Natural killer cell treated with Interleukin-12 subunit alpha and Interleukin-12 subunit beta and Interleukin-15 and Interleukin-18, amount 100 ng/mL, for 72 hours (primary cell): ENCODE results near the gene CAPRIN2. TPM values are rescaled to one million over a fixed set of nuclear protein-coding genes. Genes with fewer than 3 reads are reported as not detected.

Source experiments
- ATAC-seq, 2 donors: fragments of 150-1000 bp; cut with Tn5 transposase in 1 of 2; sonication (Bioruptor Pico), chemical (Tn5 transposase) in 1 of 2; 2 replicates each; pipeline ENCODE4 v1.10.0; 2021
- DNase-seq: peaks from one replicate; pipeline ENCODE4 v3.0.0; 2022; ENCODE audit warnings: low spot score
- H3K27ac Mint-ChIP-seq, 2 donors: 1 replicate in 1 of 2; 2 replicates in 1 of 2; pipeline ENCODE4 v1.8.0; 2022; ENCODE audit warnings: mixed read lengths in 2 of 2, mild to moderate bottlenecking in 1 of 2, moderate library complexity in 1 of 2
- H3K27me3 Mint-ChIP-seq, 2 donors: 1 replicate in 1 of 2; 2 replicates in 1 of 2; pipeline ENCODE4 v1.8.0; 2022; ENCODE audit warnings: mixed read lengths in 2 of 2
- H3K36me3 Mint-ChIP-seq: one replicate; pipeline ENCODE4 v1.8.0; 2022; ENCODE audit warnings: mixed read lengths
- H3K4me1 Mint-ChIP-seq, 2 donors: 1 replicate in 1 of 2; 2 replicates in 1 of 2; pipeline ENCODE4 v1.8.0; 2022; ENCODE audit warnings: low read depth in 2 of 2, mixed read lengths in 2 of 2, mild to moderate bottlenecking in 1 of 2
- H3K4me3 Mint-ChIP-seq: one replicate; pipeline ENCODE4 v1.8.0; 2022; ENCODE audit warnings: mixed read lengths
- H3K9me3 Mint-ChIP-seq: 2 replicates; pipeline ENCODE4 v1.8.0; 2022; ENCODE audit warnings: mixed read lengths
- total RNA-seq, 2 donors: library from RNA; stranded (reverse); gene quantifications; one replicate each; pipeline ENCODE4 v1.2.3, GENCODE V29; 2022

CAPRIN2 gene
- total RNA-seq, 2 donors from 2014 or later, result 12.9 to 16.2 TPM

DNA sequence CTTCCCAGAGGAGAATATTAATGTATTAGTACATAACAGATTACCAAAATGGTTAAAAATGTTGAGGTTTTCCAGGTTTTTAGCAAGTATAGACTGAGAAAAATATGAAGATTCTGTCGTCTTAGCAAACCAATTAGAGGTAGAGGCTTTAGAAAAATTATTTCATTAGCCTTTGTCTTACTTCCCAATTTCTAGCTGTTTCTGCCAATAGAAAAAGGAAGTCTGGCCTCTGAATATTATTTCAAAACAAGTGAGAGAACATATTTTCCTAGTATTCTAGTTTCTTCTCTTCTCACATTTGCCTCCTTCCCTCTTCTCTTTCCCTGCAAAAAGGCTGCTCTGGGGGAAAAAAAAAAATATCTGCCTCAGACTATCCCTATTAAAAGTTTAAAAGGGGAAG is 75.5 kb downstream of the CAPRIN2 start:
- Mint-ChIP-seq H3K27ac (no peak overlapping the region), H3K36me3 (peaks cover 19% of the 10 kb centered on the region), H3K4me1 (peaks cover 0 to 2% of the 10 kb centered on the region in 2 donors), H3K4me3 (no peak overlapping the region), H3K9me3 (no peaks in the 10 kb centered on the region), H3K27me3 (no peaks in the 10 kb centered on the region)
- ATAC-seq (no peak), DNase-seq (no peak)

- Mint-ChIP-seq H3K27ac (no peak overlapping the region), H3K4me3 (no peak overlapping the region), H3K9me3 (no peaks in the 10 kb centered on the region), H3K4me1 (no peaks in the 10 kb centered on the region), H3K36me3 (peaks cover 19% of the 10 kb centered on the region), H3K27me3 (no peaks in the 10 kb centered on the region)
- DNase-seq (no peak), ATAC-seq (no peak)
Measured at GRCh38 chr12:30678221-30678620, 76.5 kb downstream of the CAPRIN2 start.

GRCh38 chr12:30661210-30661609 is 93.5 kb downstream of the CAPRIN2 start:
- H3K27me3 Mint-ChIP-seq, result no peaks in the 10 kb centered on the region
- no peak overlapping the region for H3K27ac Mint-ChIP-seq
- DNase-seq (no peak), ATAC-seq (no peak)
- H3K4me3 Mint-ChIP-seq, result no peak overlapping the region
- H3K36me3 Mint-ChIP-seq, result peaks cover 17% of the 10 kb centered on the region
- no peaks in the 10 kb centered on the region for H3K4me1 Mint-ChIP-seq
- no peaks in the 10 kb centered on the region for H3K9me3 Mint-ChIP-seq

Other genes starting within 250 kb of the CAPRIN2 start
- gene IPO8, start 59.1 kb downstream of the CAPRIN2 start, total RNA-seq, result 10 to 100 TPM; 40.0 to 49.1 TPM
- not detected for gene TSPAN11, start 171.8 kb upstream of the CAPRIN2 start, total RNA-seq